DMS114 treated with DMSO at 0.1 percent for 48 hours (cell line): ENCODE measurements around the gene PIGK.
"Not testable (repeated sequence)": the region's sequence is repeated elsewhere in the genome, so short reads cannot be mapped to it uniquely, and the experiment has no call there.

Source experiments
- DNase-seq: peaks from one replicate; lab custom pipeline; 2025; ENCODE audit not compliant: unreplicated experiment; lab: John Stamatoyannopoulos, UW

Gene PIGK

GRCh38 chr1:77197351-77197750 is 21.9 kb downstream of the PIGK start:
- DNase-seq = no peak

GRCh38 chr1:77193951-77194350 is 25.3 kb downstream of the PIGK start:
- DNase-seq = no peak

GRCh38 chr1:77188770-77189169 is 30.5 kb downstream of the PIGK start:
- DNase-seq = no peak

- not testable (repeated sequence) for DNase-seq
Observed at GRCh38 chr1:77186907-77187306, 32.3 kb downstream of the PIGK start.

DNA sequence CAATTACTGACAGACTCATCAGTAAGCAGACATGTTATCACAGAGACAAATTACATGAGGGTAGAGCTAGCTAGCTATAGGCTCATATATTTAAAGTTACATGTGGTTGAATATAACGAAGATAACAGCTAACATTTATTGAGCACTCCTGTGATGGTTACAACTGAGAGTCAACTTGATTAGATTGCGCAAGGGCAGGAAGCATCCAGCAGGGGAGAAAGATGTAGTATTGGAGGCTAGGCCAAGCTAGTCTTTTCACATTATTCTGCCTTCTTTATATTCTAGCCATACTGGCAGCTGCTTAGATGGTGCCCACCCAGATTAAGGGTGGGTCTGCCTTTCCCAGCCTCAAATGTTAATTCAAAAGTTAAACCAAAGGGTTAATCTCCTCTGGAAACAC is 37.1 kb downstream of the PIGK start:
- DNase-seq = no peak

GRCh38 chr1:77179632-77180031 is 39.6 kb downstream of the PIGK start:
- no peak for DNase-seq

DNA sequence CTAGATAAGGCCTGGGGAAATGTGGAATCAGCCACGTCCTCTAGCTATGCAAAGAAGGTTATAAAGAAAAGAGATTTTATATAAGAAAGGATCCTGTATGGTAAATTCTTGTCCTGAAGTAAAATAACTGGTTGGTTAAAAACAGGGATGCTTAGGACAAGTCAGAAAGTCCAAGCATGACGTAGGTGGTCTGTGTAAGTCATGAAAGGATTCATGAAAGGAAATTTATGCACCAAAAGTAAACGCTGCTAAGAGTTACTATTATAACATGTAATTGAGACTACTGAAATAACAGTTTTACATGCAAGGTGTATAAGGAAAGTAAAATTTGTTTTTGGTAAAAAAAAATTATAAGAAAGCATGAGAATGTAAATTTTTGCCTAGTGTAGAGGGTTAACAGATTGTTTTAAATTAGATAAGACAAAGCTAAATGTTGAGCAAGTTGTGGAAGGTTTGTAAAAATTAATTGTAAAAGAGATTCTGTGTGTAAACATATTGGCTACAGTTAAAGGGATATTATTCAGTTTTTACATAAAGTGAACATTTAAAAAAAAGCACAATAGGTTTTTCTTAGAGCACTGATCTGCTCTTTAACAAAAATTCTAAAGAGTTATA is 43.9 kb downstream of the PIGK start:
- DNase-seq = no peak

- no peak for DNase-seq
Observed at GRCh38 chr1:77170687-77171086, 48.5 kb downstream of the PIGK start.

DNA sequence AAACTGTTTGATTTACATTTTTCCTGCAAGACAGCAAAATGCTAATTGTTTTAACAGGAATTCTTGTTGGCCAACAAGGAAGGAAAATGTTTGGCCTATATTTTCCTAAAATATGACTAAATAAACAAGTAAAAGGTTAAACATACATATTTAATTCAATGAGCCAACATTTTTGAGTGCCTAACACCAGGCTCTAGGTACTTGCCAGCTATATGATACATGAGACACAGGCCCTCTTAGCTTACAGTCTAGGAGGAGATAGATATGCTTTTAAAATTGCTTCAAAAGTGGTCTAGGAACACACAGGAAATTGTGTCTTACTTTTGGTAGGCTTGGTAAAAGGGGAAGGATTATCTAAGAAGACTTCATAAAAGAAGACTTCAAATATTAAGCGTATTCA is 50.9 kb downstream of the PIGK start:
- no peak for DNase-seq

GRCh38 chr1:77164434-77164944 is 54.7 kb downstream of the PIGK start:
- no peak for DNase-seq

DNA sequence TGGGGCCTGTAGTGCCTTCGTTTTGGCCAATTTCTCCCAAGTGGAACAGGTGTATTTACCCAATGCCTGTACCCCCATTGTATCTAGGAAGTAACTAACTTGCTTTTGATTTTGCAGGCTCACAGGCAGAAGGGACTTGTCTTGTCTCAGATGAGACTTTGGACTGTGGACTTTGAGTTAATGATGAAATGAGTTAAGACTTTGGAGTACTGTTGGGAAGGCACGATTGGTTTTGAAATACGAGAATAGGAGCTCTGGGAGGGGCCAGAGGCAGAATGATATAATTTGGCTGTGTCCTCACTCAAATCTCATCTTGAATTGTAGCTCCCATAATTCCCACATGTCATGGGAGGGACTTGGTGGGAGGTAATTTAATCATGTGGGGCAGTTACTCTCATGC is 59.5 kb downstream of the PIGK start:
- not testable (repeated sequence) for DNase-seq

DNA sequence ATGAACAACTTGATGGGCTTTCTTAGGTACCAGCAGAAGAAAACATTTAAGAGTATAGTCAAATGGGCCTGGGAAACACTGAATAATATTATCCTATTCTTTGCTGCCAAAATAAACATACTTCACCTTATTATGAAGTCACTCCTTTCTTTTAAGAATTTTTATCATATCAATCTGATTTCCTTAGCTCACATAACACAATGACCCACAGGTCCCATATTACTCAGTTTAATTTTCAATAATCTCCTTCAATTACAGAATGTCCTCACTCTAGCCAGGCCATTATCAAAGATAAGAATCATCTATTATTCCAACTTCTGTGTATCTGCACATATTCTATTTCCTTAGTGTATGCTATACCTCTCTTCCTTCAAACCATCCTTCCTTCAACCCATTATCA is 63.0 kb downstream of the PIGK start:
- DNase-seq = no peak

DNA sequence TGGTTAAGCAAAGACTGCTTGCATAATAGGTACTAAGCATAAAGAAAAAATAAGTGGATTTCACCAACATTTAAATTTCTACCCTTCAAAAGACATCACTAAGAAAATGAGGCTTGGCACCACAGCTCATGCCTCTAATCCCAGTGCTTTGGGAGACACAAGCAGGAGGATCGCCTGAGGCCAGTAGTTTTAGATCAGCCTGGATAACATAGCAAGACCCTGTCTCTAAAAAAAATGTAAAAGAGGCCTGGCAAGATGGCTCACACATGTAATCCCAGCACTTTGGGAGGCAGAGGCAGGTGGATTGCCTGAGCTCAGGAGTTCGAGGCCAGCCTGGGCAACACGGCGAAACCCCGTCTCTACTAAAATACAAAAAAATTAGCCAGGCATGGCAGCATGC is 73.0 kb downstream of the PIGK start:
- no peak for DNase-seq

GRCh38 chr1:77143529-77144121 is 75.6 kb downstream of the PIGK start:
- DNase-seq = peak; percentile 36

- DNase-seq = no peak
Observed at GRCh38 chr1:77139389-77139788, 79.8 kb downstream of the PIGK start.

DNA sequence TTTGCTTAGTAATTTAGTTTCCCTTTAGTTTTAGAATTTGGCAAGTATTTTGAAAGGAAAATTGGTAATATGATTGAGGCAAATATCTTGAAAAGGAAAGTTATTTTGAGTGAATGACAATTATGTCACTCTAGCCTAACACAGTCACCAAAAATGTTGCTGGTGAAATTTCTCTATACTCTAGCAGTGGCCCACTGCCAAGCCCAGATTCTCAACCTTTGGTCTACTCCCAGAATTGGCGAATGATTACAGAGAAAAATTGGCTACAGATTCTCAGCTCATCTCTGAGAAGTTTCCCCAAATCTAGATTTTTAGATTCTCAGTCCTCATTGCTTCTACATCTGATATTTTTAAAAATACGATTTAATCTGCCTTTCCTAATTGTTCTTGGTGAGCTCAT is 84.9 kb downstream of the PIGK start:
- DNase-seq = no peak

DNA sequence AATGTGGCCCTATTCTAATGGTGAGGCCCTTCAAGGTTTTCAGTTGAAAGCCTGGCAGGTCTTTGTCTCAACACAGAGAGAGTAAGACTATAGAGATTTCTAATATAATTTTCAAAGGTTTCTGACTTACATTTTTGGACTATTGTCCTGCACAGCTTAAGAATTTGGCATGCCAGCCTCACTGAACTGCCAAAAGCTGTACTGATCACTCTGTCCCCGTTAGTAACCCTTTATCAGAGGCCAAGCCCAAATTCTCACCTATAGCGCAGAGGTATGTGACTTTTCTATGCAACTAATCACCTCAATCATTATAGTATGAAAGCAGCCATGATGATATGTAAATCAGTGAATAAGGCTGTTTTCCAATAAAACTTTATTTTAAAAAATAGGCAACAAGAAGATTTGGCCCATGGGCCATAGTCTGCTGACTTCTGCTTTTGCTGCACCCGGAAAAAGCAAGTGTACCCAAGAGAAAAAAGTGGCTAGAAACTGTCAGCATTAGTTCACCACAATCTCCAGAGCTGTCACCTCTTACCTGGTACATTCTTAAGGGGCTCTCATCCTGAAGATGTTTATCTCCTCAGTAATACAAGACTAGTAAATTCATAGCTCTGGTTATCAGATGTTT is 85.4 kb downstream of the PIGK start:
- DNase-seq = no peak

DNA sequence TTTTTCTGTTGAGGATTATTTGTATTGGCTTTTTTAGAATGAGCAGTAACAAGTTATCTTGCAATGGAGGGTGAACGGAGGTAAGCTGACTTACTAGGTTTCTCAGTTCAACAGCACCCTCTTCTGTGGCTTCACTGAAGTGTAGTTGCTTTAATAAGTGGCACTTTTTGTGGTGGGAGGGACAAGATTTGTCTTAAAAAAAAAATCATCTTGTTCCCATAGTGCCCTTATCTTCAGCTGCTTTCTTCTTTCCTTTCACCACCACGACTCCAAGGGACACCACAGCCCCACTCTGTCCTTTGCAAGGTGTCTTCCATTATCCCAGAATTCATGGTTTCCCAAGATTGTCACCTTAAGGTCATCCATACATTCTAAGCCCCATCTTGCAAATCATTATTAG is 92.9 kb downstream of the PIGK start:
- DNase-seq = peak; percentile 56

GRCh38 chr1:77121503-77121902 is 97.7 kb downstream of the PIGK start:
- no peak for DNase-seq

GRCh38 chr1:77120950-77121349 is 98.3 kb downstream of the PIGK start:
- no peak for DNase-seq

DNA sequence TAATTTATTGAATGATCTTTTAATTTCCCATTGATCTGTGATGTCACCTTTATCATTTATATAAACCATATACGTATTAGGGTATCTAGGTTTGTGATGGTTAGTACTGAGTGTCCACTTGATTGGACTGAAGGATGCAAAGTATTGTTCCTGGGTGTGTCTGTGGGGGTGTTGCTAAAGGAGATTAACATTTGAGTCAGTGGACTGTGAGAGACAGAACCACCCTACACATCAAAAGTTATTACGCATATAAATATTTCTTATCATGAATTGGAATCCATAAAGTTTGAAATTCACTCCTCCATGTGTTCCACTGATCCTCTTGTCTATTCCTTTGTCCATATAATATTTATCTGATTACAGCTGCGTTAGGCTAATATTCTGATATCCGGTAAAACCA is 100.5 kb downstream of the PIGK start:
- no peak for DNase-seq

- no peak for DNase-seq
Observed at GRCh38 chr1:77104672-77105071, 114.6 kb downstream of the PIGK start.

- DNase-seq = no peak
Observed at GRCh38 chr1:77103486-77103885, 115.7 kb downstream of the PIGK start.
